ENCODE data around the gene C19orf33.

The C19orf33 gene

DNA sequence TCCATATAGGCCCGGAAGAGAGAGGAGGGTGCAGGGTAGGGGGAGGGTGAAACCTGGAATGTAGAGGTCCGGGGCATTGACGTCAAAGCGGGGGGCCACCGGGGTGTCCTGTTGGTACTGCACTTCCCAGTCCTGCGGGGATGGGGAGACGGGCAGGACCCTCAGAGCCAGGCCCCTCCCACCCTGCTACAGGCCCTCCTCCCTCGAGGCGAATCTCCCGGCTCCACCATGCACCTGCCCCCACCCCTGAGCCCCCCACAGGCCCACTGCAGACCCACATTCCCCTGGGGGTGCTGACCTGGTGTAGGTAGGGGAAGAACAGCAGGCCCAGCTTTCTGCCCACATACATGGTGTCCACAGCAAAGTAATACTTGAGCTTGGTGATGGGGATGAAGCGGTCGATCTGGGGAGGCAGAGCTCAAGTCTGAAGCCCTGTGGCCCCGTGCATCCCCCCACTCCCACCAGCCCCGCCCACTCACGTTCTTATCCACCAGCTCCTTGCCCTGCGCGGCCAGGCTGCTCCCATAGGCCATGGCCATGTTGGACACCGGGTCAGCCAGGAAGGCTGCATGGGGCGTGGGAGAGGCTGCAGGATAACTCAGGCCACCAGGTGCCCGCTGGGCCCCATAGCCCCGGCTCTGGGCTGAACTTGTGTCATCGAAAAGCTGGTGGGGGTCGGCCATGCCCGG is 5.0 kb downstream of the C19orf33 start:
- no peak for DNase-seq (ENCODE audit: low read depth)

GRCh38 chr19:38309615-38310278 is 5.7 kb downstream of the C19orf33 start:
- no peak for DNase-seq (ENCODE audit: low read depth)

DNA sequence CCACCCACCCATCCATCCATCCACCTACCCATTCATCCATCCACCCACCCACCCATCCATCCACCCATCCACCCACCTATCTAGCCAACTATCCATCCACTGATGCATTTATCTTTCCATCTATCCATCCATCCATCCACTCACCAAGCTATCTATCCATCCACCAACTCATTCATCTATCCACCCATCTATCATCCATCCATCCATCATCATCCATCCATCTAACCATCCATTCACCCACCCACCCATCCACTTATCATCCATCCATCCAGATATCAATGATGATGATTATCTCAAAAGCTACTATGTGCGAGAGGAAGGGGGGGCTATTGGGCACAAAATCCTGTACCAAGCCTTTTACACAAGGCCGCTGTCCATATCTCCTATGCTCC is 6.2 kb downstream of the C19orf33 start:
- no peak for DNase-seq (ENCODE audit: low read depth)

- no peak for DNase-seq (ENCODE audit: low read depth)
These were observed 6.9 kb downstream of the C19orf33 start for GRCh38 chr19:38310986-38311385.

GRCh38 chr19:38315657-38316476 is 11.8 kb downstream of the C19orf33 start, which contains the start of gene YIF1B:
Gene YIF1B (minus strand): TSS chr19:38315947. CDS start chr19:38315917, 30 bp downstream.
- DNase-seq (ENCODE audit: low read depth) = peak; percentile 98

- DNase-seq (ENCODE audit: low read depth) = no peak
These were observed 12.5 kb downstream of the C19orf33 start for GRCh38 chr19:38316477-38317067.

GRCh38 chr19:38317104-38317612 is 13.1 kb downstream of the C19orf33 start:
- no peak for DNase-seq (ENCODE audit: low read depth)

- no peak for DNase-seq (ENCODE audit: low read depth)
These were observed 14.6 kb downstream of the C19orf33 start for GRCh38 chr19:38318660-38319059.

- no peak for DNase-seq (ENCODE audit: low read depth)
These were observed 15.6 kb downstream of the C19orf33 start, which contains the start of gene KCNK6 for GRCh38 chr19:38319421-38320258. Gene KCNK6 (plus strand): TSS chr19:38319845. CDS start chr19:38319951, 106 bp downstream.

DNA sequence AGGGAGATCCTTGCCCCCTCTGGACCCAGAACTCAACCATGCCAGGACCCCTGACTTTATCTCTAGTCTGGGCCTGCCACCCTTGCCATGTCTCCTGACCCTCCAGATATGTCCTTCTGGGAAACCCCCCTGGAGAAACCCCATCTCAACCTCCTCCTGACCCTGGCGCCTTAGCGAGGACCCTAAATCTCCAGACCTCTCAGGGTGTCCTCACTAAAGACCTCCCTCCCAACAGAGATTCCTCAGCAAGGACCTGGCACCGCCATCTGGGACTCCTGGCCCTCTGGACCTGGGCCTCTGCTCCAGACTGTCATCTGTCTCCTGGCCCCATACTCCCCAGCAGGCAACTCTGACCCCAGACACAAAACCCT is 16.9 kb downstream of the C19orf33 start:
- no peak for DNase-seq (ENCODE audit: low read depth)

GRCh38 chr19:38321646-38322196 is 17.7 kb downstream of the C19orf33 start:
- DNase-seq (ENCODE audit: low read depth) = peak; percentile 31

DNA sequence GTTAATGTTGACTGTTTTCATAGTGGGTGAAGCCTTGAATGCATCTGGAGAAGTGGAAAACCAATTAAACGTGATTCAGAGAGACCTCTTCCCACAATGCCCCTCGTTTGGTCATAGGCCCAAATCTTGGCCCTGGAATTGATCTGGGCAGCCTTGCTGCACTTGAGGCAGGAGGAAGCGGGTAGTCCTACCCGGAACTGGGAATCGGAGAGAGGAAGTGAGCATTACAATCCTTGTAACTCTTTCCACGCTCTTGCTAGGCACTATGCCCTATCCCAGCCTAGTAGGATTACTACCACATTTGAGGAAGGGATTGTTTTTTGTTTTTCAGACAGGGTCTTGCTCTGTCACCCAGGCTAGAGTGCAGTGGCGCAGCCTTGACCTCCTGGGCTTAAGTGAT is 19.2 kb downstream of the C19orf33 start:
- no peak for DNase-seq (ENCODE audit: low read depth)

GRCh38 chr19:38324431-38324830 is 20.4 kb downstream of the C19orf33 start:
- no peak for DNase-seq (ENCODE audit: low read depth)

GRCh38 chr19:38326591-38326990 is 22.5 kb downstream of the C19orf33 start:
- DNase-seq (ENCODE audit: low read depth) = no peak

DNA sequence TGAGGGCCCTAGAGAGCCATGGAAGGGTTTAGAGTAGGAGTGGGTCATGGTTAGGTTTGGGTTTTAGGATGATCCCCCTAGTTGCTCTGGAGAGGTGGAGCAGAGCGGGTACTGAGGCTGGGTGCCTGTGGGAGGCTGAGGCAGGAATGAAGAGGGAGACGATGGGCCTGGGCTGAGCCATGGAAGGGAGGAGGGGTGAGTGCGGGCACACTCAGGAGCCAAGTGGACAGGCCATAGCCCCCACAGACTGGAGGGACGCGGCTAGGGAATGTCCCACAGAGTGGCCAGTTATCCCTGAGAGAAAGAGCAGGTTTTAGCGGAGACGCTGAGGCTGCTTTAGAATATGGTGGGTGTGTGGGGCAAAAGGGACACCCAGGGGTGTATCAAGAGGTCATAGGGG is 25.6 kb downstream of the C19orf33 start:
- DNase-seq (ENCODE audit: low read depth) = no peak

DNA sequence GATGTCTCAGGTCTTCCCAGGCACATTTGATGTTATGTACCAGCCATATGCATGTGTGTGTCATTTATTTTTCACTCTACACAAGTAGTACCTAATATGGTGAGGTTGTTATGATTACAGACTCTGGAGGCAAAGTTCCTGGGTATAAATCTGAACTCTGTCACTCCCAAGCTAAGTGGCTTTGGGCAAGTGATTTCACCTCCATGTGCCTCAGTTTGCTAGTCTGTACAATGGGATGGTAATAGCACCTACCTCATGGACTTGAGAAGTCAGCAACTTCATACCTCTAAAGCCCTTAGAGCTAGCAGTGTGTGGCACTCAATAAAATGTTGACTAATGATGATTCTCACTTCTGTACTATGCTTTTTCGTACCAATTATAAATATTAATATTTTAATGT is 27.7 kb downstream of the C19orf33 start:
- no peak for DNase-seq (ENCODE audit: low read depth)

DNA sequence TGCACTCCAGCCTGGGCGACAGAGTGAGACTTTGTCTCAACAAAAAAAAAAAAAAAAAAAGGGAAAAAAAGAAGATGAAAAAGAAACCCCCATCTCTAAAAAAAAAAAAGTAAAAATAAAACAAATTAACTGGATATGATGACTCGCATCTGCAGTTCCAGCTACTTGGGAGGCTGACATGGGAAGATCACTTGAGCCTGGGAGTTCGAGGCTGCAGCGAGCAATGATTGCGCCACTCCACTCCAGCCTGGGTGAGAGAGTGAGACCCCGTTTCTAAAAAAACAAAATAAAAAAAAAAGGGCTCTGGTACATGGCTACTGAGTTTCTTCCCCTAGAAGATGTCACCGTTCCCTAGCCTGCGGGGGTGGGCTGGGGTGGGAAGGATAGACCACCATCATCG is 29.2 kb downstream of the C19orf33 start:
- DNase-seq (ENCODE audit: low read depth) = no peak

- peak; percentile 93 for DNase-seq (ENCODE audit: low read depth)
These were observed 32.0 kb downstream of the C19orf33 start for GRCh38 chr19:38335949-38336637.

- peak; percentile 82 for DNase-seq (ENCODE audit: low read depth)
These were observed 32.7 kb downstream of the C19orf33 start for GRCh38 chr19:38336638-38337359.

GRCh38 chr19:38337360-38337653 is 33.3 kb downstream of the C19orf33 start:
- DNase-seq (ENCODE audit: low read depth) = no peak

Data from fibroblast of gingiva (primary cell).